ENCODE measurements around the gene NFU1.

- TF ChIP-seq CTCF (IDR thresholded peaks at IDR 0.05; ENCODE audit: insufficient read depth, low read length, poor library complexity, severe bottlenecking) (no peak), EZH2phosphoT487 (conservative IDR thresholded peaks at IDR 0.05; ENCODE audit: low read length) (no peak)
Measured at GRCh38 chr2:69382547-69382946, 54.7 kb downstream of the NFU1 start.

Data from SU-DHL-6 (cell line).